CD4-positive, alpha-beta T cell (primary cell): Measurements from ENCODE around the gene PCDHGC5. TPM values are rescaled to one million over a fixed set of nuclear protein-coding genes. Genes with fewer than 3 reads are reported as not detected.

Experiments
- ATAC-seq: fragments of 200-7000 bp; cut with Tn5 transposase; one replicate; pipeline ENCODE4 v1.10.0; 2022; ENCODE audit warnings: mild to moderate bottlenecking; ENCODE audit not compliant: poor library complexity
- CTCF ChIA-PET: fragments of 350-600 bp; sonication (Branson Sonifier 250); formaldehyde crosslinking; loops from one replicate; lab custom pipeline; 2021; ENCODE audit warnings: antibody characterized with exemption, inconsistent platforms; lab: Charles Lee
- POLR2A ChIA-PET: fragments of 350-600 bp; sonication (Branson Sonifier 250); formaldehyde crosslinking; loops from one replicate; lab custom pipeline; 2021; ENCODE audit warnings: antibody characterized with exemption, inconsistent platforms; lab: Charles Lee
- DNase-seq, 14 experiments: peaks; one replicate each; pipeline ENCODE4 v3.0.0-alpha.2; 2013 to 2020; ENCODE audit warnings: mixed read lengths in 2 of 14
- H3K27ac ChIP-seq, 2 donors: one replicate each; pipeline versions ENCODE4 v1.5.1 to v1.7.0; 2013; ENCODE audit warnings: low read length in 2 of 2, low read depth in 1 of 2, mild to moderate bottlenecking in 1 of 2
- H3K27me3 ChIP-seq, 2 experiments: 1 replicate in 1 of 2; 2 replicates in 1 of 2; pipeline versions ENCODE4 v1.6.1 to v1.7.0; 2013; ENCODE audit warnings: low read length in 2 of 2, control low read depth in 1 of 2, mild to moderate bottlenecking in 1 of 2, moderate library complexity in 1 of 2; ENCODE audit not compliant: insufficient read depth in 2 of 2, control insufficient read depth in 1 of 2
- H3K36me3 ChIP-seq: one replicate; pipeline ENCODE4 v1.6.1; 2013; ENCODE audit warnings: low read length, control low read depth; ENCODE audit not compliant: insufficient read depth
- H3K4me1 ChIP-seq: one replicate; pipeline ENCODE4 v1.6.1; 2013; ENCODE audit warnings: low read length, control low read depth; ENCODE audit not compliant: insufficient read depth
- H3K4me3 ChIP-seq: one replicate; pipeline ENCODE4 v1.5.1; 2013; ENCODE audit warnings: mild to moderate bottlenecking, low read length, moderate library complexity
- H3K9me3 ChIP-seq, 2 experiments: 1 replicate in 1 of 2; 2 replicates in 1 of 2; pipeline versions ENCODE4 v1.6.1 to v1.7.0; 2013; ENCODE audit warnings: low read length in 2 of 2, mild to moderate bottlenecking in 2 of 2, control low read depth in 1 of 2, moderate library complexity in 1 of 2; ENCODE audit not compliant: control insufficient read depth in 1 of 2, insufficient read depth in 1 of 2
- H3K27ac Mint-ChIP-seq: one replicate; pipeline ENCODE4 v1.8.0; 2020; ENCODE audit warnings: mixed read lengths
- H3K27me3 Mint-ChIP-seq: one replicate; pipeline ENCODE4 v1.8.0; 2021; ENCODE audit warnings: mixed read lengths
- H3K36me3 Mint-ChIP-seq: one replicate; pipeline ENCODE4 v1.8.0; 2021; ENCODE audit warnings: low read depth, mixed read lengths
- H3K4me1 Mint-ChIP-seq: one replicate; pipeline ENCODE4 v1.8.0; 2021; ENCODE audit warnings: low read depth, mixed read lengths
- H3K4me3 Mint-ChIP-seq: one replicate; pipeline ENCODE4 v1.8.0; 2020; ENCODE audit warnings: mild to moderate bottlenecking, mixed read lengths
- H3K9me3 Mint-ChIP-seq: one replicate; pipeline ENCODE4 v1.8.0; 2020; ENCODE audit warnings: mixed read lengths
- CTCF ChIP-seq: fragments of 200-600 bp; IDR thresholded peaks from one replicate; pipeline ENCODE4 v1.8.0; 2022; ENCODE audit warnings: antibody characterized with exemption, mild to moderate bottlenecking
- intact Hi-C, 2 experiments: fragments of 100-400 bp; cut with DNase I in 1 of 2; cut with micrococcal nuclease in 1 of 2; formaldehyde crosslinking; loops; one replicate each; pipeline versions ENCODE4 v1.15.1 to v1.9.0; 2023 to 2025; cut with DNase I, micrococcal nuclease
- total RNA-seq, 174 experiments: library from RNA in 2 of 174; stranded (reverse) in 2 of 174; gene quantifications; one replicate each; pipeline ENCODE4 v1.2.3 and lab custom pipeline; 2021 to 2026

Gene PCDHGC5
- total RNA-seq, 2 experiments from 2014 or later = not detected

GRCh38 chr5:141441571-141442170 lies 47.2 kb upstream of the PCDHGC5 start:
- Histone ChIP-seq H3K27ac (no peak overlapping the region), H3K9me3 (peaks cover 0 to 9% of the 10 kb centered on the region in 2 experiments), H3K27me3 (peaks cover 0 to 9% of the 10 kb centered on the region in 2 experiments), H3K4me3 (no peak overlapping the region), H3K36me3 (no peaks in the 10 kb centered on the region), H3K4me1 (no peaks in the 10 kb centered on the region)
- POLR2A ChIA-PET = no interaction called here
- Mint-ChIP-seq H3K36me3 (no peaks in the 10 kb centered on the region), H3K9me3 (no peaks in the 10 kb centered on the region), H3K4me1 (no peaks in the 10 kb centered on the region), H3K27ac (no peak overlapping the region), H3K27me3 (peaks cover 66% of the 10 kb centered on the region), H3K4me3 (no peak overlapping the region)
- intact Hi-C loops = no loop called here
- no peak for DNase-seq
- ATAC-seq = no peak
- no peak for TF ChIP-seq CTCF
- CTCF ChIA-PET = no interaction called here

GRCh38 chr5:141465351-141465750 lies 23.5 kb upstream of the PCDHGC5 start:
- peaks cover 0 to 7% of the 10 kb centered on the region in 2 experiments for H3K9me3 ChIP-seq
- no peaks in the 10 kb centered on the region for H3K36me3 ChIP-seq
- Mint-ChIP-seq H3K4me3 (no peak overlapping the region), H3K4me1 (no peaks in the 10 kb centered on the region), H3K27me3 (peaks cover 44% of the 10 kb centered on the region), H3K9me3 (peaks cover 2% of the 10 kb centered on the region), H3K36me3 (no peaks in the 10 kb centered on the region), H3K27ac (no peak overlapping the region)
- ChIA-PET CTCF (interaction anchor here (1.7 kb wide), 1 partner anchor 10 kb away, joined by 4 read pairs; no protein-coding TSS in a partner anchor), POLR2A (no interaction called here)
- TF ChIP-seq CTCF = no peak
- no peaks in the 10 kb centered on the region for H3K27me3 ChIP-seq
- ATAC-seq (no peak), DNase-seq (no peak)
- H3K4me3 ChIP-seq = no peak overlapping the region
- no peaks in the 10 kb centered on the region for H3K4me1 ChIP-seq
- intact Hi-C loops = no loop called here
- no peak overlapping the region for H3K27ac ChIP-seq

GRCh38 chr5:141475625-141476131 lies 13.2 kb upstream of the PCDHGC5 start, which contains the start of gene PCDHGC3:
TSS of gene PCDHGC3 (plus strand) at chr5:141475966. CDS start at chr5:141476117, 151 bp downstream.
- TF ChIP-seq CTCF = no peak
- CTCF ChIA-PET = interaction anchor here (1.7 kb wide), 1 partner anchor 10 kb away, joined by 4 read pairs; no protein-coding TSS in a partner anchor
- intact Hi-C loops = no loop called here
- Histone ChIP-seq H3K27ac (no peak within 1 kb of the TSS), H3K4me3 (peak within 1 kb of the TSS; percentile 52), H3K4me1 (peaks cover 27% of the 10 kb centered on the region), H3K27me3 (peaks cover 46 to 63% of the 10 kb centered on the region in 2 experiments), H3K9me3 (peaks cover 0 to 17% of the 10 kb centered on the region in 2 experiments), H3K36me3 (no peaks in the 10 kb centered on the region)
- H3K27ac Mint-ChIP-seq = no peak within 1 kb of the TSS
- POLR2A ChIA-PET = no interaction called here
- H3K36me3 Mint-ChIP-seq = no peaks in the 10 kb centered on the region
- no peaks in the 10 kb centered on the region for H3K9me3 Mint-ChIP-seq
- peak within 1 kb of the TSS; percentile 78 for H3K4me3 Mint-ChIP-seq
- DNase-seq (peak in 8 of 14 experiments; percentile 11 to 50 (median 26)), ATAC-seq (peak; percentile 54)
- peaks cover 36% of the 10 kb centered on the region for H3K4me1 Mint-ChIP-seq
- peaks cover 69% of the 10 kb centered on the region for H3K27me3 Mint-ChIP-seq
